Fibroblast of lung (primary cell): Measurements from ENCODE around the gene IREB2. TPM values are rescaled to one million over a fixed set of nuclear protein-coding genes. Genes with fewer than 3 reads are reported as not detected.

Experiments used
- DNase-seq, 2 donors: peaks; one replicate each; pipeline versions ENCODE4 v3.0.0 to v3.0.0-alpha.2; 2010; ENCODE audit warnings: low read depth in 2 of 2
- H2AFZ ChIP-seq: 2 replicates; pipeline ENCODE4 v1.5.1; 2012; ENCODE audit warnings: low read length, control low read depth, inconsistent platforms
- H3K27ac ChIP-seq: 2 replicates; pipeline ENCODE4 v1.5.1; 2011; ENCODE audit warnings: low read length, control low read depth; ENCODE audit not compliant: insufficient read depth
- H3K27me3 ChIP-seq: 2 replicates; pipeline ENCODE4 v1.5.1; 2011; ENCODE audit warnings: mild to moderate bottlenecking, low read length; ENCODE audit not compliant: control insufficient read depth, insufficient read depth
- H3K36me3 ChIP-seq: 2 replicates; pipeline ENCODE4 v1.5.1; 2011; ENCODE audit warnings: low read length; ENCODE audit not compliant: control insufficient read depth, insufficient read depth
- H3K4me1 ChIP-seq: 2 replicates; pipeline ENCODE4 v1.5.1; 2011; ENCODE audit warnings: low read length; ENCODE audit not compliant: control insufficient read depth, insufficient read depth; ENCODE audit errors: extremely low read depth
- H3K4me2 ChIP-seq: 2 replicates; pipeline ENCODE4 v1.5.1; 2011; ENCODE audit warnings: low read length, control low read depth; ENCODE audit not compliant: insufficient read depth; ENCODE audit errors: extremely low read depth
- H3K4me3 ChIP-seq, 4 experiments: fragments of 200-600 bp in 1 of 4; sonication (generic) in 1 of 4; replicated peaks in 1 of 4; 2 replicates each; pipeline ENCODE4 v1.5.1; 2011 to 2016; ENCODE audit warnings: low read length in 4 of 4, low read depth in 3 of 4, mild to moderate bottlenecking in 3 of 4, control low read depth in 2 of 4, inconsistent platforms in 1 of 4, mixed read lengths in 1 of 4; ENCODE audit not compliant: insufficient read depth in 1 of 4; ENCODE audit errors: control extremely low read depth in 1 of 4
- H3K79me2 ChIP-seq: 2 replicates; pipeline ENCODE4 v1.5.1; 2012; ENCODE audit warnings: mild to moderate bottlenecking, low read length, inconsistent platforms; ENCODE audit not compliant: control insufficient read depth, insufficient read depth
- H3K9ac ChIP-seq: 2 replicates; pipeline ENCODE4 v1.5.1; 2011; ENCODE audit warnings: mild to moderate bottlenecking, low read length, control low read depth; ENCODE audit not compliant: insufficient read depth
- H3K9me3 ChIP-seq: 2 replicates; pipeline ENCODE4 v1.5.1; 2012; ENCODE audit warnings: low read depth, low read length; ENCODE audit not compliant: control insufficient read depth, insufficient read depth
- H4K20me1 ChIP-seq: 2 replicates; pipeline ENCODE4 v1.5.1; 2011; ENCODE audit warnings: low read length; ENCODE audit not compliant: control insufficient read depth, insufficient read depth; ENCODE audit errors: extremely low read depth
- CTCF ChIP-seq, 2 donors: IDR thresholded peaks in 1 of 2; conservative IDR thresholded peaks in 1 of 2; 1 replicate in 1 of 2; 2 replicates in 1 of 2; pipeline ENCODE4 v1.5.1; 2011 to 2012; ENCODE audit warnings: low read length in 2 of 2, control low read depth in 1 of 2, inconsistent platforms in 1 of 2, low read depth in 1 of 2, mild to moderate bottlenecking in 1 of 2
- EZH2 ChIP-seq: IDR thresholded peaks from 2 replicates; pipeline ENCODE4 v1.5.1; 2012; ENCODE audit warnings: low read length, control low read depth, mild to moderate bottlenecking; ENCODE audit errors: missing control alignments
- polyA minus RNA-seq: library from RNA; depleted of rRNA, polyadenylated mRNA; stranded (reverse); fragments of >200 nt; gene quantifications from 2 replicates; pipeline ENCODE4 v1.2.3, GENCODE V29; 2011; ENCODE audit warnings: low replicate concordance
- polyA plus RNA-seq, 2 donors: library from polyadenylated mRNA; depleted of rRNA in 1 of 2; stranded (reverse) in 1 of 2; unstranded in 1 of 2; fragments of >200 nt; gene quantifications; 2 replicates each; pipeline ENCODE4 v1.2.1, GENCODE V29; 2011 to 2012; ENCODE audit warnings: missing spikeins in 1 of 2
- total RNA-seq: library from RNA; depleted of rRNA; stranded (reverse); fragments of >200 nt; gene quantifications from 2 replicates; pipeline ENCODE4 v1.2.1, GENCODE V29; 2014

The IREB2 gene, protein sequence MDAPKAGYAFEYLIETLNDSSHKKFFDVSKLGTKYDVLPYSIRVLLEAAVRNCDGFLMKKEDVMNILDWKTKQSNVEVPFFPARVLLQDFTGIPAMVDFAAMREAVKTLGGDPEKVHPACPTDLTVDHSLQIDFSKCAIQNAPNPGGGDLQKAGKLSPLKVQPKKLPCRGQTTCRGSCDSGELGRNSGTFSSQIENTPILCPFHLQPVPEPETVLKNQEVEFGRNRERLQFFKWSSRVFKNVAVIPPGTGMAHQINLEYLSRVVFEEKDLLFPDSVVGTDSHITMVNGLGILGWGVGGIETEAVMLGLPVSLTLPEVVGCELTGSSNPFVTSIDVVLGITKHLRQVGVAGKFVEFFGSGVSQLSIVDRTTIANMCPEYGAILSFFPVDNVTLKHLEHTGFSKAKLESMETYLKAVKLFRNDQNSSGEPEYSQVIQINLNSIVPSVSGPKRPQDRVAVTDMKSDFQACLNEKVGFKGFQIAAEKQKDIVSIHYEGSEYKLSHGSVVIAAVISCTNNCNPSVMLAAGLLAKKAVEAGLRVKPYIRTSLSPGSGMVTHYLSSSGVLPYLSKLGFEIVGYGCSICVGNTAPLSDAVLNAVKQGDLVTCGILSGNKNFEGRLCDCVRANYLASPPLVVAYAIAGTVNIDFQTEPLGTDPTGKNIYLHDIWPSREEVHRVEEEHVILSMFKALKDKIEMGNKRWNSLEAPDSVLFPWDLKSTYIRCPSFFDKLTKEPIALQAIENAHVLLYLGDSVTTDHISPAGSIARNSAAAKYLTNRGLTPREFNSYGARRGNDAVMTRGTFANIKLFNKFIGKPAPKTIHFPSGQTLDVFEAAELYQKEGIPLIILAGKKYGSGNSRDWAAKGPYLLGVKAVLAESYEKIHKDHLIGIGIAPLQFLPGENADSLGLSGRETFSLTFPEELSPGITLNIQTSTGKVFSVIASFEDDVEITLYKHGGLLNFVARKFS
- 19.0 and 20.3 TPM in 2 replicates for total RNA-seq
- polyA plus RNA-seq = 24.6 and 30.6 TPM in 2 replicates
- 16.1 and 19.2 TPM in 2 replicates for polyA plus RNA-seq (2012)
- polyA minus RNA-seq = 16.6 and 31.3 TPM in 2 replicates

DNA sequence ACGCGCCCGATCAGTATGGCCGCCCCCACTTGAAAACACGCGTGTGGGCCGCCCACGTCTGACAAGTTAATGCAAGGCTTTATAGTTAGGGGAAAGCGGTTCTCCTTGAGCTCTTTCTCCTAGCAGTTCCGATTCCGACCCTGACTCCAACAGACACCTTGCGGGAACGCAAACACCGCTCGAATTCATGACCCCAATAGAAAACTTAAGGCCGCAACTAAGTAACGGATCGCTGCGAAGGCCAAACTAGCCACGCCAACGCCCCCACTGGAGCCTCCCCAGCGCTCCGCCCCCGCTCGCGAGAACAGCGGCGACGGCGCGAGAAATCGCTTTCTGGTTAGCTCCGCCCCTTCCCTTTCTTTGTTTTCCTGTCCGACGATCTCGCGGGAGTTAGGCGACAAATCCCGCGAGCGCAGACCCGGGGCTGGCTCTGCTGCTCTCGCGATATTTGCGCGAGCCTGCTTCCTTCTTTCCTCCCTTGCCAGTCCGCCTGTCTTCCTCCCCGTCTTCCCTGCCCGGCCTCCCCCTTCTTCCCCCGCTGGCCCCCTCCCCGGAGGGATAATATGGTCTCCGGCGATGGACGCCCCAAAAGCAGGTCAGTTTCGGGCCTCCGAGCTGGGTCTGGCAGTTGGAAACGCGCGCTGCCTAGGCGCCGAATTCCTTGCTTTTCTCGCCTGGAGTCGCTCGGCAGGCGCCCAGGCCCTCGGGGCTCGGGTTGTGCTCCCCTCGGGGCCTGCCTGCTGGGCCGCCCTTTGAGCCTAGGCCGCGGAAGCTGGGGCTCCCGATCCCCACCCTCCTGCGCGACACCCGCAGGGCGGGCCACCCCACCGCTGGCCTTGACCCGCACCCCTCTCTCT, at the start of gene IREB2:
Gene IREB2 (plus strand): TSS at position 455 of the 857 bp plus-strand sequence. CDS start 122 bp downstream, at position 577.
- TF ChIP-seq CTCF (conservative IDR thresholded peaks at IDR 0.05 in 1 of 2, IDR thresholded peaks at IDR 0.05 in 1 of 2; ENCODE audit: low read depth in 1 of 2, low read length in 2 of 2) (no peak), EZH2 (no peak)
- Histone ChIP-seq H4K20me1 (no peaks in the 10 kb centered on the region), H3K27ac (peak within 1 kb of the TSS; percentile 96), H2AFZ (peak within 1 kb of the TSS; percentile 81), H3K4me3 (peak within 1 kb of the TSS; percentile 78 to 92 (median 92)), H3K27me3 (no peaks in the 10 kb centered on the region), H3K9me3 (no peaks in the 10 kb centered on the region), H3K79me2 (peaks cover 42% of the 10 kb centered on the region), H3K4me2 (peak within 1 kb of the TSS; percentile 87), H3K36me3 (no peaks in the 10 kb centered on the region), H3K4me1 (peaks cover 2% of the 10 kb centered on the region), H3K9ac (peak within 1 kb of the TSS; percentile 100)
- DNase-seq = peak; percentile 94 to 99

DNA sequence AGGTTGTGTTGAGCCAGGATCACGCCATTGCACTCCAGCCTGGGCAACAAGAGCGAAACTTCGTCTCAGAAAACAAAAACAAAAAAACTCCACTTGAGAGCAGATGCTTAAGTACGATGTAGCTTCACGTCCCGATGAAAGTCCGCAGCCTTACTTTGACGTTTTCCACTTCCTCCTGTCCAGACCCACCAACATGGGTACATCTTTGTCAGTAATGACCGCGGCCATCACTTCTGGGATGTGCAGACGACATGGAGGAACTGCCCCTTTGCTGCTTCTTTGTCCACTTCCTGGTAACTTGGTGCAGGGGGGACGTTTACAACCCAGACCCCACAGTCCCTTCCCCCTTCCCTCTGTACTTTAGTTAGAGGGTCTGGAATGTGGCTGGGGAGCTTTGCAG, 49.2 kb upstream of the IREB2 start:
- Histone ChIP-seq H3K9me3 (no peaks in the 10 kb centered on the region), H3K4me2 (no peak overlapping the region), H3K79me2 (no peaks in the 10 kb centered on the region), H2AFZ (no peak overlapping the region), H3K4me1 (no peaks in the 10 kb centered on the region), H3K27me3 (peaks cover 2% of the 10 kb centered on the region), H3K36me3 (no peaks in the 10 kb centered on the region), H3K27ac (no peak overlapping the region), H4K20me1 (no peaks in the 10 kb centered on the region), H3K9ac (no peak overlapping the region), H3K4me3 (no peak overlapping the region)
- no peak for TF ChIP-seq EZH2
- TF ChIP-seq CTCF (conservative IDR thresholded peaks at IDR 0.05 in 1 of 2, IDR thresholded peaks at IDR 0.05 in 1 of 2; ENCODE audit: low read depth in 1 of 2, low read length in 2 of 2) = no peak
- no peak for DNase-seq
